GM13976 (cell line): ENCODE results near the gene EVA1A.

ENCODE experiments used
- DNase-seq: peaks from one replicate; pipeline ENCODE4 v3.0.0; 2012; ENCODE audit warnings: low spot score
- CTCF ChIP-seq: IDR thresholded peaks from 2 replicates; pipeline ENCODE4 v1.5.1; 2012; ENCODE audit warnings: borderline replicate concordance, mild to moderate bottlenecking; ENCODE audit not compliant: insufficient read depth; ENCODE audit errors: extremely low read depth, missing control alignments, control extremely low read depth
- in situ Hi-C: fragments of 300-500 bp; cut with MboI; formaldehyde crosslinking; loops from one replicate; pipeline ENCODE4 v1.12.0; 2022; ENCODE audit warnings: low sequenced_read_pairs, mixed read lengths, inconsistent platforms; ENCODE audit not compliant: unreplicated experiment

The EVA1A gene

GRCh38 chr2:75459565-75460310 lies 101.0 kb downstream of the EVA1A start:
- DNase-seq = no peak
- no peak for TF ChIP-seq CTCF
- in situ Hi-C loops = loop anchor here (10.0 to 25.0 kb wide), 2 partner anchors 145 to 397 kb away; no protein-coding TSS in a partner anchor

- DNase-seq = no peak
- in situ Hi-C loops = loop anchor here (25.0 kb wide), 1 partner anchor 396 kb away; no protein-coding TSS in a partner anchor
- no peak for TF ChIP-seq CTCF
Measured at GRCh38 chr2:75458201-75458600, 102.5 kb downstream of the EVA1A start.

GRCh38 chr2:75456825-75457224 lies 103.9 kb downstream of the EVA1A start:
- in situ Hi-C loops = loop anchor here (25.0 kb wide), 1 partner anchor 395 kb away; no protein-coding TSS in a partner anchor

GRCh38 chr2:75456111-75456510 lies 104.6 kb downstream of the EVA1A start:
- TF ChIP-seq CTCF = no peak
- in situ Hi-C loops = loop anchor here (25.0 kb wide), 1 partner anchor 394 kb away; no protein-coding TSS in a partner anchor
- no peak for DNase-seq

More at GRCh38 chr2:75456825-75457224, 103.9 kb downstream of the EVA1A start:
- TF ChIP-seq CTCF = no peak
- DNase-seq = no peak

- in situ Hi-C loops = loop anchor here (25.0 kb wide), 1 partner anchor 392 kb away; no protein-coding TSS in a partner anchor
- no peak for DNase-seq
- TF ChIP-seq CTCF = no peak
Measured at GRCh38 chr2:75454241-75454620, 106.5 kb downstream of the EVA1A start.

- no peak for TF ChIP-seq CTCF
- no peak for DNase-seq
- in situ Hi-C loops = loop anchor here (25.0 kb wide), 1 partner anchor 391 kb away; no protein-coding TSS in a partner anchor
Measured at GRCh38 chr2:75453384-75454240, 107.1 kb downstream of the EVA1A start.
